ENCODE data around the gene AKR1B1. TPM values are rescaled to one million over a fixed set of nuclear protein-coding genes. Genes with fewer than 3 reads are reported as not detected.

Gene AKR1B1
- total and polyA plus RNA-seq, 2 donors: 41.7 to 109 TPM

DNA sequence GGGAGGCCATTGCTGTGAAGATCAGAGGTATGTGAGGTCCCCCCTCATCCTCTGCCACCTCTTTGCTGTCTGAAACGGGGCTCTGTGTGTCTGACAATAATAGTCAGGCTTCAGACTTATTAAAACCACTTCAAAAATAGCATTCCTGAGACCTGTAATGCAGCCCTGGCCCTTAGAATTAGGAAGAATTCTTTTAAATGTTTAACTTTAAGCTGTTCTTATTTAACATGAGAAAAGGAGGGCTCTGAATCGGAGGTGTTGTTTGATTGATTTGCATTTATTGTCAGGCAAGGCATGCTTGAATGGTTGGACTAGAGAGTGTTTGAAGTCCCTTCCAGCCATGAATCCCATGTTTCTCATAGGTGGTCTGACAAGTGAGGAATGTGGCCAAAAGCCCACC lies 52.5 kb downstream of the AKR1B1 start:
- no peaks in the 10 kb centered on the region for H3K4me1 ChIP-seq (ENCODE audit: insufficient read depth)
- no peak overlapping the region for H3K27ac ChIP-seq (ENCODE audit: low read depth)
- WGBS: 46% methylated on average over 2 of the region's 2 CpGs
- H3K36me3 ChIP-seq (ENCODE audit: insufficient read depth): no peaks in the 10 kb centered on the region
- no peak overlapping the region for H3K4me3 ChIP-seq (ENCODE audit: low read depth, low read length)
- DNase-seq (ENCODE audit: extremely low spot score): no peak

DNA sequence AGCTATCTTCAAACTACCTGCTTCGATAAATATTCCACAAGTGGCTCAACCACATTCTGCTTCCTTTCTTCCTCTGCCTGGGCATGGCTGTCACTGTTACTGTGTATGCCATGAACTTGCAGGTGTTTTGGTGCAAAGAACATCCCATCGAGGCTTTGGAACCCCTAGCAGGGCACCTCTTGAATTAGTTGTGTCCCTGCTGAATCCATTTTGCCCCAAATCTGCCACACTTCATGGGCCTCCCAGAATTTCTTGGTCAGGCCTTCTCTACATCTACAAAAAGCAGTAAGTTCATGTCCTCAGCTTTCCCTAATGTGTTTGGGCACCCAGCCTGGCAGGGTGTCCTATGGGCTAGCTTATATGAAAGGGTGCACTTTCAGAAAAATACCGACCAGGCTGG lies 53.6 kb downstream of the AKR1B1 start:
- H3K4me3 ChIP-seq (ENCODE audit: low read depth, low read length): no peak overlapping the region
- H3K4me1 ChIP-seq (ENCODE audit: insufficient read depth): no peaks in the 10 kb centered on the region
- H3K36me3 ChIP-seq (ENCODE audit: insufficient read depth): no peaks in the 10 kb centered on the region
- WGBS: 62% methylated on average over 3 of the region's 3 CpGs
- DNase-seq (ENCODE audit: extremely low spot score): no peak
- no peak overlapping the region for H3K27ac ChIP-seq (ENCODE audit: low read depth)

DNA sequence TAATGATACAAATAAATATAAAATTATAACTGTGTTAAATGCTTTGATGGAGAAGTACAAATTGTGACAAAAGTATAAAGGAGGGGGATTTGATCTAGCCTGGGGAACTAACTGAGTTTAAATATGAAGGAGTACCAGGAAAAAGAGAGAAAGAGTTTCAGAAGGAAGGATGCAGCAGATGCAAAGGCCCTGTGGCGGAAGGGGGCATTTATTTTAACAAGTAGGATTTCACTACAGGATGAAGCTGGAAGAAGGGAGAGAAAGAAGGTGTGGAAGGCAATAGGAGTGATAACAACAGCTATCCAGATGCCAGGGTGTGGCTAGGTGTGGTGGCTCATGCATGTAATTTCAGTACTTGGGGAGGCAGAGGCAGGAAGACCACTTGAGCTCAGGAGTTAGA lies 55.8 kb downstream of the AKR1B1 start:
- no peak for DNase-seq (ENCODE audit: extremely low spot score)
- 94% methylated on average over 1 of the region's 1 CpG for WGBS
- Histone ChIP-seq H3K4me1 (ENCODE audit: insufficient read depth) (no peaks in the 10 kb centered on the region), H3K27ac (ENCODE audit: low read depth) (no peak overlapping the region), H3K4me3 (ENCODE audit: low read depth, low read length) (no peak overlapping the region), H3K36me3 (ENCODE audit: insufficient read depth) (no peaks in the 10 kb centered on the region)

DNA sequence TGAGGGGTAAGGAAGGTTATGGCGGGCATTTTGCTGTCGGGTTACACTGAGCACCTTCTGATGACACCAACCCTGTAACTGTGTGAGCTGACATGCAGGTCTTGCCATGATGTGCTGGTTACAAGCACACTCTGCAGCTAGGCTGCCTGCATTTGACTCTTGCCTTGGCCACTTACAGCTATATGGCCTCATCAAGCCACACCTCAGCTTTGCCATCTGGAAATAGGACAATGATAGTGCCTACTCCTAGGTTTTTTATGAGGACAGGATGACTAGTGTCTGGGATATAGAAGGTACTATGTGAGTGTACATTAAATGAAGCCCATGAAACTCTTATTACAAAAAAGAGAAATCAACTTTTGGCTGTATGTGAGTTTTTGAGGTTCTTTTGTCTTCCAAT lies 58.0 kb downstream of the AKR1B1 start:
- no peak overlapping the region for H3K4me3 ChIP-seq (ENCODE audit: low read depth, low read length)
- H3K4me1 ChIP-seq (ENCODE audit: insufficient read depth): no peaks in the 10 kb centered on the region
- no peak overlapping the region for H3K27ac ChIP-seq (ENCODE audit: low read depth)
- no peak for DNase-seq (ENCODE audit: extremely low spot score)
- H3K36me3 ChIP-seq (ENCODE audit: insufficient read depth): no peaks in the 10 kb centered on the region
- WGBS: 90% methylated on average over 2 of the region's 2 CpGs

GRCh38 chr7:134396031-134396430 lies 62.9 kb downstream of the AKR1B1 start:
- no peaks in the 10 kb centered on the region for H3K4me1 ChIP-seq (ENCODE audit: insufficient read depth)
- no peak for DNase-seq (ENCODE audit: extremely low spot score)
- H3K4me3 ChIP-seq (ENCODE audit: low read depth, low read length): no peak overlapping the region
- H3K27ac ChIP-seq (ENCODE audit: low read depth): no peak overlapping the region
- H3K36me3 ChIP-seq (ENCODE audit: insufficient read depth): no peaks in the 10 kb centered on the region
- 83% methylated on average over 5 of the region's 5 CpGs for WGBS

DNA sequence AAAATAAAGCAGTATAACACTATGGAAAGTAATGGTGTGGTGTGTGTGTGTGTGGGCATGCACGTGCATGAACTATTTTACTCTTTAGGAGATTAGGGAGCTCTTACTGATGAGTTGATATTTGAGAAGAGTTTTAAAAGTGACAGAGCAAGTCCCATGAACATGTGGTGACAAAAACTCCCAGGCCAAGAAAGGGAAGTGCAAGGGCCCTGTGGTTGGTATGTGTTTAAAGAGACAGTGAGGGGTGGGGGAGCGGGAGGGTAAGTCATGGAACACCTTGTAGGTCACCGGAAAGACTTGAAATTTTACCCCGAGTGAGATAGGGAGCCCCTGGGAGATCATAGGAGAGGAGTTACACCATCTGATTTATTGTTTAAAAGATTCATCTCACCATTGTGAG lies 63.3 kb downstream of the AKR1B1 start:
- no peak for DNase-seq (ENCODE audit: extremely low spot score)
- H3K4me1 ChIP-seq (ENCODE audit: insufficient read depth): no peaks in the 10 kb centered on the region
- no peaks in the 10 kb centered on the region for H3K36me3 ChIP-seq (ENCODE audit: insufficient read depth)
- WGBS: 86% methylated on average over 4 of the region's 4 CpGs
- H3K4me3 ChIP-seq (ENCODE audit: low read depth, low read length): no peak overlapping the region
- no peak overlapping the region for H3K27ac ChIP-seq (ENCODE audit: low read depth)

DNA sequence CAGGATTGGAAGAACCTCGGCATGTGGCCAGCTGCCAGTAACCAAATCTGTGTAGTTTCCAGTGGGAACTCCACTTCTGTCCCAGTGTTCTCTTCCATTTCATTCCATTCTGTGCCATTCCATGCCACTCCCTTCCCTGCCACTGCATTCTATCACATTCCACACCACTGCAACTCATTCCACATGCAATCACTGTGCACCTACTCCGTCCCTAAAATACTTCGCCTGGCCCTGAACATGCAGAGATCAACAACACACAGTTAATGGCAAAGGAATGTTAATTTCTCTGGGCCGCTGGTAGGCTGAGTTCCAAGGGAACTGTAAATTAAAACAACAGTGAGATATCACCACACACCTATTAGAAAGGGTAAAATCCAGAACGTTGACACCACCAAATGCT lies 64.8 kb downstream of the AKR1B1 start:
- 56% methylated on average over 5 of the region's 5 CpGs for WGBS
- H3K4me1 ChIP-seq (ENCODE audit: insufficient read depth): no peaks in the 10 kb centered on the region
- no peak overlapping the region for H3K27ac ChIP-seq (ENCODE audit: low read depth)
- no peak overlapping the region for H3K4me3 ChIP-seq (ENCODE audit: low read depth, low read length)
- DNase-seq (ENCODE audit: extremely low spot score): no peak
- no peaks in the 10 kb centered on the region for H3K36me3 ChIP-seq (ENCODE audit: insufficient read depth)

Other genes starting within 250 kb of the AKR1B1 start
- gene SLC35B4, start 142.2 kb downstream of the AKR1B1 start, total RNA-seq: 16.6 TPM
- 6.1 TPM for gene SLC35B4, start 142.2 kb downstream of the AKR1B1 start, polyA plus RNA-seq
- 0.42 TPM for gene AKR1B10, start 68.5 kb upstream of the AKR1B1 start, total RNA-seq
- 48.9 TPM for gene AKR1B10, start 68.5 kb upstream of the AKR1B1 start, polyA plus RNA-seq
- not detected for gene AKR1B15, start 90.0 kb upstream of the AKR1B1 start, total RNA-seq
- gene AKR1B15, start 90.0 kb upstream of the AKR1B1 start, polyA plus RNA-seq: 0.86 TPM
- gene BPGM, start 187.8 kb upstream of the AKR1B1 start, total RNA-seq: 31.9 TPM
- 19.2 TPM for gene BPGM, start 187.8 kb upstream of the AKR1B1 start, polyA plus RNA-seq

Measured in urinary bladder (tissue), 4 donors.